HG02610 (cell line): ENCODE results near the gene FCHO1.
A peak's percentile ranks its signal among the peaks of the same experiment; 100 is the strongest.
"Not testable (repeated sequence)": the region's sequence is repeated elsewhere in the genome, so short reads cannot be mapped to it uniquely, and the experiment has no call there.

Experiments used
- ATAC-seq: cut with Tn5 transposase; IDR thresholded peaks from one replicate; pipeline ENCODE4 v1.9.1; 2021; ENCODE audit warnings: mild to moderate bottlenecking, moderate library complexity; ENCODE audit not compliant: unreplicated experiment

Gene FCHO1

DNA sequence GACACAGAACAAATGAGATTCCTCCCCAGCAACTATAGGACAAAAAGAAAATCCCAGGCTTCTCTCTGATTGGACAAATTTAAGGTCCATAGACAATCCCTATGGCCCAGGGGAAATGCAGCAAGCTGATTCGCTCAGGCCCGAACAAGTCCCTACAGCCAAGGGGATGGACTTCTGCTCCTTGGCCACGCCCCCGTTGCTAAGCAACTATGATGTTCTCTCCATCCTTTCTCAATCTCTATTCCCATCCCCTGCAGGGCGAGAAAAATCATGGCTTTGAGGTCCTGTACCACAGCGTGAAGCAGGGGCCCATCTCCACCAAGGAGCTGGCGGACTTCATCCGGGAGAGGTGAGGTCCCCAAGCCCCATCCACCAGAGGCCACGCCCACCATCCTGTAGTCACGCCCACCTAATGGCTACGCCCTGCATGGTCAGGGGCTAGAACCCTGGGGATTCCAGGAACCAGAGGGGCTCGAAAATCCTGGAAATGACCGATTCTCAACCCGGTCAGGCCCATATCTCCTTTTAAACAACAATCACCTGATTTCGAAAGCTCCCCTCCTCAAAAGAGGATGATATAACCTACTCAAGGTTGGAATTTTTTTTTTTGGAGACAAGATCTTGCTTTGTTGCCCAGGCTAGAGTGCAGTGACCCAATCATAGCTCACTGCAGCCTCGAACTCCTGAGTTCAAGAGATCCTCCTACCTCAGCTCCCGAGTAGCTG, 11.4 kb downstream of the FCHO1 start:
- no peak for ATAC-seq

DNA sequence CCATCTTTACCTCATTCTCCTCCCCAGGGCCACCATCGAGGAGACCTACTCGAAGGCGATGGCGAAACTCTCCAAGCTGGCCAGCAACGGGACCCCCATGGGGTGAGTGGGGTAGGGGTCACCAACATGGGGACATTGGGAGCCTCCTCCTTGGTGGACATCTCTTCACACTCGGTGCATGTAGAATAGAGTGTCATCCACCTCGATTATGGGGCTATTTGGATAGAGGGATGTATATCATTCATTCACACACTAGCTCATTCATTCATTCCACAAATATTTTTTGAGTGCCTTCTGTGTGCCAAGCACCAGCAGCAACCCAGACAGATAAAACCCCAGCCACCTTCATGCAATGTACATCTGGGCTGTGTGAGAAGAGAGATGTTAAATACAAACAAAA, 13.1 kb downstream of the FCHO1 start:
- no peak for ATAC-seq

DNA sequence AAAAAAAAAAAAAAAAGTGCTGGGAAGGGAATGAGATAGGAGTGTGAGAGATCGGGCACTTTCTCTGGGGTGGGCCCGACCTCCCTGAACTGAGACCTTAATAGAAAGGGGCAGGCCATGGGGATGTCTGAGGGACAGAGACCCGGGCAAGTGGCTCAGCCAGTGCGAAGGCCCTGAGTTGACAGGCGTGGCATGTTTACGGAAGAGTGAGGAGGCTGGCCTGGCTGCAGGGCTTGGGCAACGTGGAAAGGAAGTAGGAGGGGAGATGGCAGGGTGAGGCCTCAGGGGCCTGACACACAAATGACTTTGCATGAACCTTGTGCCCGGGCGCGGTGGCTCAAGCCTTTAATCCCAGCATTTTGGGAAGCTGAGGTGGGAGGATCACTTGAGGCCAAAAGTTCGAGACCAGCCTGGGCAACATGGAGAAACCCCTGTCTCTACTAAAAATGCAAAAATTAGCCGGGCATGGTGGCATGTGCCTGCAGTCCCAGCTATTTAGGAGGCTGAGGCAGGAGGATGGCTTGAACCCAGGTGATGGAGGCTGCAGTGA, 13.9 kb downstream of the FCHO1 start:
- ATAC-seq = no peak

DNA sequence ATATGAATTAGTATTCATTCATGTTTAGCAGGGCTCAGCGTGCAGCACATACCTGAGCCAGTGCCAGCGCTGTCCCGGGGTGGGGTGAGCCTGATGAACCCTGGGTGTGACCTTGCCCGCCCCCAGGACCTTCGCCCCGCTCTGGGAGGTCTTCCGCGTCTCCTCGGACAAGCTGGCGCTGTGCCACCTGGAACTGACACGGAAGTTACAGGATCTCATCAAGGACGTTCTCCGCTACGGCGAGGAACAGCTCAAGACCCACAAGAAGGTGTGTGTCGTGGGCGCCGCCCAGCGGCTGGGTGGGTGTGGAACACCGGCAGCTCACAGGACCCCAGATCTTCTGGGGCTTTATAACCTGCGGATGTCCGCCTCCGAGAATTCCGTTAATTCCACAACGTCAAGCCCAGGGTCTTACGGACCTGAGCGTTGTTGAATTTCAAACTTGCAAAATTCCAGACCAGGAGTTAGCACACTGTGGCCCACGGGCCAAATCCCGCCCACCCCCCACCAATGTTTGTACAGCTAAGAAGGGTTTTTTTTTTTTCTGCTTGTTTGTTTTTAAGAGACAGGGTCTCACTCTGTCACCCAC, 15.4 kb downstream of the FCHO1 start:
- no peak for ATAC-seq

DNA sequence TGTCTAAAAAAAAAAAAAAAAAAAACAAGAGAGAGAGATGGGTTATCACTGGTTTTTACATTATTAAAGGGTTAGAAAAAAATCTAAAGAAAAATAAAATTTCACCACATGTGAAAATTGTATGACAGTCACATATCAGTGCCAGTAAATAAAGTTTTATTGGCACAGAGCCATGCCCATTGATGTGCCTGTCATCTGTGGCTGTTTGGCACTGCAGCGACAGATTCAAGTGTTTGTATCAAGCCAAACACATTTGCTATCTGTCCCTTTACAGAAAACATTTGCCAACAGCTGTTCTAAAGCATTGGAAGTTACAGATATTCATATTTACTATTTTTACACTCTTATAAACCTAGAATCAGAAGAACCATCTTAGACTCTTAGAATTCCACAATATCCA, 16.3 kb downstream of the FCHO1 start:
- no peak for ATAC-seq

DNA sequence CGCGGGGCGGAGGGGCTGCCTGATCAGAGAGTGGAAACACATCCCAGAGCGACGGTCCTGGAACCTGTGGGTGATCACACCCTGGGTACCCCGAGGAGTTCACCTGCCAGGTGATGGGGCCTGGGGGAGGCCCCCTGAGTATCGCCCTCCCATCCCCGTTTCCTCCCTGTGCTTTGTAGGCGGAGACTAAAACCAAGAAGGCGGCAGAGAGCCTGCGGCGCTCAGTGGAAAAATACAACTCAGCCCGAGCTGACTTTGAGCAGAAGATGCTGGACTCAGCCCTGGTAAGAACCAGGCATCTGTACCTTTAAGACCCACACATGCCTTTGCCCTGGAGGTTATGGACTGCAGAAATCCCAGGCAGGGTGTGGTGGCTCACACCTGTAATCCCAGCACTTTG, 19.3 kb downstream of the FCHO1 start:
- ATAC-seq = no peak

DNA sequence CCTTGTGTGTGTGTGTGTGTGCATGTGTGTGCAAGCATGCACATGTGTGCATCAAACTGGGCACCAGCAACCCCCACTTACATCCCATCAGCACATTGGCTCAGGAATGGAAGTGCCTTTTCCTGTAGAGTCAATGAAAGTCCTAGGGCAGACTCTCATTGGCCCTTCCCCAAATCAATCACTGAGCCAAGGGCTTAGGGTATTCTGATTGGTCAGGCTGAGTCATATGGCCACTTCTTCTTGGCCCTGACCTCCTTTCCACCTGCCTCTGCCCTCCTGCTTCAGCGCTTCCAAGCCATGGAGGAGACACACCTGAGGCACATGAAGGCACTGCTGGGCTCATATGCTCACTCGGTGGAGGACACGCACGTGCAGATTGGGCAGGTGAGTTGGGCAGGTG, 20.9 kb downstream of the FCHO1 start:
- no peak for ATAC-seq

DNA sequence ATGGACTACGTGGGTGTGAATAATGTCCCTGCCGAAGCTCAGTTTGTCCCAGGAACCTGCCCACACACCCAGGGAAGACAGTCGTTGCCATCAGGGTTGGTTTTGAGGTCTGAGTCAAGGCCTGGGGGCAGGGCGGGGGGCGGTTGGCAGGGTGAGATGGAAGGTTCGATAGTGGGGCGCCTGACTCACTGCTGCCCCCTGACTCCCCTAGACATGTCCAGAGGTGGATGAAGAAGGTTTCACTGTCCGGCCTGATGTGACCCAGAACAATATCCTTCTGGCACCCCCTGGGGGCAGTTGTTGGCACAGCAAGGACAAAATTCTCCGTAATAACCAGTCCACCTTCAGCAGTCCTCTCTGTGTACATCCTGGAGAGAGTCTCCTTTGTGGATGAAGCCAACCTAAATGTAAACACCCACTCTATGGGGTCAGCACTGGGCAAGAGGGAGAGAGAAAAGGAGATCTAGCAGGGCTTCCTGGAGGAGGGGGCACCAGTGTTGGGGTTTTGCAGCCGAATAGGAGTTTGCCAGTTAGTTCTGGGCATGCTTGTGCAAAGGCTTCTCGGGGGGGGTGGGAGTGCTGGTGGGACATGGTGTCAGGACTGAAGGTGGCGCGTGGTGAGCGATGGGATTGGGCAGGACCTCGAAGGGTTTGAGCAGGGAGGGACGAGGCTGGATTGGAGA, 24.1 kb downstream of the FCHO1 start:
- ATAC-seq = no peak

DNA sequence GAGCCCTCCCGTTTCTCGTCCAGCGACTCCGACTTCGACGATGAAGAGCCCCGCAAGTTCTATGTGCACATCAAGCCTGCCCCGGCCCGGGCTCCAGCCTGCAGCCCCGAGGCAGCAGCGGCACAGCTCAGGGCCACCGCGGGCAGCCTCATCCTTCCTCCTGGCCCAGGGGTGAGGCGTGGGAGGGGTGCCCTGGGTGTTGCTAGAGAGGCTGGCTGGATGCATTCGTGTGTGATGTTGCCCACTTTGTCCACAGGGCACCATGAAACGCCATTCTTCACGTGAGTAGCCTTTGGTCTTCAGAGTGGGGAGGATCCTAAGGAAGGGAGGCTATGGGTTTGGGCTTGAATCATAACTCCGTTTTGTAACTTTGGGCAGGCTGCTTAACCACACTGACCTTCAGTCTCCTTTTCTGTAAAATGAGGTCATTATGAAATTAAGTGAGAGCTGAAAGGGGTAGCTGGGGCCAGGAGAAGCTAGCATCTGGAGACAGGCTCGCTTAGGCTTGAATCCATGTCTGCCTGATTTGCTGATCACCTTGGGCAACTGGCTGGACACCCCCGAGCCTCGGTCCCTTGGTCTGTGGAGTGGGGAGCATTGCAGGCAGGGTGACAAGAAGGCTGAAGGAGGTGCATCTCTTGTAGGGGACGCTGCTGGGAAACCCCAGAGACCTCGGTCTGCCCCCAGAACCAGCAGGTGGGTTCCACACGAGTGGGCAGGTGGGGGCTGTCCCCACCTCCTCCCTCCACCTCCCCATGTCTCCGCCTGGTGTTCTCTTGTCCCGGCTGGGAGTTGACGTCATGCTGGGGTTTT, 24.9 kb downstream of the FCHO1 start:
- ATAC-seq = peak; percentile 78

DNA sequence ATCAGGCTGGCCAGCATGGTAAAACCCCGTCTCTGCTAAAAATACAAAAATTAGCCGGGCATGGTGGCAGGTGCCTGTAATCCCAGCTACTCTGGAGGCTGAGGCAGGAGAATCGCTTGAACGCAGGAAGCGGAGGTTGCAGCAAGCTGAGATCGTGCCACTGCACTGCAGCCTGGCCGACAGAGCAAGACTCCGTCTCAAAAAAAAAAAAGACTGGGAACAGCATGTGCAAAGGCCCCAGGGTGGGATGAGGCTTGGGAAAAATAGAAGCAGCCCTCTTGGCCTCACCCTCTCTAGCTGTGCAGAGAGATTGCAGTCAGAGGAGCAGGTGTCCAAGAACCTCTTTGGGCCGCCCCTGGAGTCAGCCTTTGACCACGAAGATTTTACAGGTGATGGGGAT, 26.6 kb downstream of the FCHO1 start:
- ATAC-seq = not testable (repeated sequence)

DNA sequence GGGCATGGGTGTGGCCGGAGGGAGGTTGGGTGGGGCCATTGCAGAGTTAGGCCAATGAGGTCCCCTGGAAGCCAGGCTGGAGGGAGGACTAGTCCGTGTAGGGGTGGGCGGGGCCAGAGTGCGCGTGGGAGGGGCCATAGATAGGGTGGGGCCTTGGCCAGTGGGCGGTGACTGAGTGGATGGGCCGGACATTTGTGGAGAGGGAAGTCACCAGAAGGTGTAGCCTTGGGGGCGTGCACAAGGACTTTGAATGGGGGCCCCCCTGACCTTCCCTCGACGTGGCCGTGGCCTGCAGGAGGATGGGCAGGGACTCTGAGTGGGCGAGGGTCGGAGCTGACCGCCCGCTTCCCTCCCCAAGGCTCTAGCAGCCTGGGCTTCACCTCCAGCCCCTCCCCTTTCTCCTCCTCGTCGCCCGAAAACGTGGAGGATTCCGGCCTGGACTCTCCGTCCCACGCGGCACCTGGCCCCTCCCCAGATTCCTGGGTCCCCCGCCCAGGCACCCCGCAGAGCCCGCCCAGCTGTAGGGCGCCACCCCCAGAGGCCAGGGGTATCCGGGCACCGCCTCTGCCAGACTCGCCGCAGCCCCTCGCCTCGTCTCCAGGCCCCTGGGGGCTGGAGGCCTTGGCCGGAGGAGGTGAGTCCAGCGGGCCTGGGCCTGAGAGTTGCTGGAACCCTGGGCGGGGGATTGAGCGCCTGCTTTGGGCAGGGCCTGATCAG, 27.1 kb downstream of the FCHO1 start:
- no peak for ATAC-seq

DNA sequence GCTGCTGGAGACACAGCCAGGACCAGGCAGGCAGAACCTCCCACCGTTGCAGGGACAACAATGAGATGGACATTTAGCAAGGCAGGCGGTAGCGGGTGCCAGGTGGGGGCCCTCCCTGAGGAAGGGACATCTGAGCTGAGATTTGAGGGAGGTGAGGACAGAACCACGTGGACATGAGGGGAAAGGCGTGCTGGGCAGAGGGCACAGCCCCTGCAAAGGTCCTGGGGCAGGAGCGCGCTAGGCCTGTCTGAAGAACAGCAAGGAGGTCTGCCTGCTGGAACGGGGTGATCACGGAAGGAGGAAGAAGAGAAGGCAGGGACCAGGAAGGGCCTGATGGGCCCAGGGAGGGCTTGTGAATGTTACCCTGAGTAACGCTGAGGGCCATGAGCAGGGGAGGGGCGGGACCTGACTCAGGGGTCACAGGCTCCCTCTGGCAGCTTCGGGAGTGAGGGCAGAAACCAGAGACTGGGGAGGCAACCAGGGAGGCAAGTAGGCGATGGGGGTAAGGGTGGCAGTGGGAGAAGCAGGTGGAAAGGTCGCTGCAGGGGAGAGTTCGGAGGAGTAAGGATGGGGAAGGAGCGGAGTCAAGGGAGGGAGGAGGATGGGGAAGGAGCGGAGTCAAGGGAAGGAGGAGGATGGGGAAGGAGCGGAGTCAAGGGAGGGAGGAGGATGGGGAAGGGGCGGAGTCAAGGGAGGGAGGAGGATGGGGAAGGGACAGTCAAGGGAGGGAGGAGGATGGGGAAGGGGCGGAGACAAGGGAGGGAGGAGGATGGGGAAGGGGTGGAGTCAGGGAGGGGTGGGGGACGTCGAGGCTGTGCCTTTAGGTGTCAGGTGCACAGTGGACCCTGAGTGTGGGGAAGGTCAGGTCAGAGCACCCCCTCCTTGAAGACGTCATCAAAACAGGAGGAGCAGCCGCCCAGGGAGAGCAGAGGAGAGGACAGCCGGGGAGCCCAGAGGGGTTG, 28.0 kb downstream of the FCHO1 start:
- no peak for ATAC-seq

DNA sequence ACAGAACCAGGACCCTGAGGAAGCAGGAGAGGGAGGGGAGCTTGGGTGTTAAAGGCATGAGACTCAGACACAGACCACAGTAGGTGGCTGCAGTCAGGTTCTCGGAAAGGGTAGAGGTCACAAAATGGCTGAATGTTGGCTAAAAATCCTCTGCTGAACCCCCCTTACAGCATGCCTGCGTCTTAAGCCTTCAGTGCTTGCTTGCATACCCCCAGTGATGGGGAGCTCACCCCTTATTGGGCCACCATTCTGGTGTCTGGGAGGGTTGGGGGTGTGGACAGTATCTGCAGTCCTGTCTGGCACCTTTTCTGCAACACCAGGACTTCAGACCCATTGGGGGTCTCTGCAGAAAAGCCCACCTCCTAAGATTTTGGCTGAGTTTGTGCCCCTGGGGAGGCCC, 29.5 kb downstream of the FCHO1 start:
- no peak for ATAC-seq

DNA sequence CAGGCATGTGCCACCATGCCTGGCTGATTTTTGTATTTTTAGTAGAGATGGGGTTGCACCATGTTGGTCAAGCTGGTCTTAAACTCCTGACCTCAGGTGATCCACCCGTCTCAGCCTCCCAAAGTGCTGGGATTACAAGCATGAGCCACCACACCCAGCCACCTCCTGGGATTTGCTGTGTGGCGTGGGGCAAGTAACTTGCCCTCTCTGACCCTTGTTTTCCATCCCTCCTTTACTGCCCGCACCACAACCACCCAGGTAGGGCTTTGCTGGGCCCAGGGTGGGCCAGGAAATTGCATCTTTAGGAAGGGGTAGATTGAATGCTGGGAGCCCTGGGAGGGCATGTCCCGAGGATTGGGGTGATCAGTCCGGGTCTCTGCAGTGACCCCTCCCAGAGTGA, 32.4 kb downstream of the FCHO1 start:
- ATAC-seq = not testable (repeated sequence)

DNA sequence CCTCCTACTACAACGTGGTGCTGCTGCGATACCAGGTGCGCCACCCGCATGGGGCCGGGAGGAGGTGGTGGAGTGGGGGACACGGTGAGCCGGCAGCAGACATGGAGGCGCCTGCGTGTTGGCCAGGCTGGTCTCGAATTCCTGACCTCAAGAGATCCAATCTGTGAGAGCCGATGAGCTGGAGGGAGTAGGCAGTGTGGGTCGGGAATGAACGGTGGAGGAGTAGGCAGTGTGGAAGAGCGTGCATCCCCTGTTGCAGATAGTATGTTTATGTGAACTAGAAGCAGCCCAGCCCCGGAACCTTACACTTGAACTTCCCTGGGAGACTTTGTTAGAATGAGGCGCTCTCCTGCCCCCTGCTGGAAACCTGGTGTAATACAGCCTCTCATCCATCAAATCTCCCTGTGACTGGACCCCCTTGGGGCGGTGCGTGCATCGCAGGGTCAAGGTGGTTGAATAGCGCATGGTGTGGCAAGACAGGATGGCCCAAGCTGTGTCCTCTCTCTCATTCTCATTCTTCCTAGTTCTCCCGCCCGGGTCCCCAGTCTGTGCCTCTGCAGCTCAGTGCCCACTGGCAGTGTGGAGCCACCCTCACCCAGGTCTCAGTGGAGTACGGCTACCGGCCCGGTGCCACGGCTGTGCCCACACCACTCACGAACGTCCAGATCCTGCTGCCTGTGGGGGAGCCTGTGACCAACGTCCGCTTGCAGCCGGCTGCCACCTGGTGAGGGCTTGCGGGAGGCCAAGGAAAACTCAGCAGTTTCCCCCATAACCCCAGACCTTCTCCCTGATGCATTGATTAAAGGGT, 33.1 kb downstream of the FCHO1 start:
- ATAC-seq = no peak

DNA sequence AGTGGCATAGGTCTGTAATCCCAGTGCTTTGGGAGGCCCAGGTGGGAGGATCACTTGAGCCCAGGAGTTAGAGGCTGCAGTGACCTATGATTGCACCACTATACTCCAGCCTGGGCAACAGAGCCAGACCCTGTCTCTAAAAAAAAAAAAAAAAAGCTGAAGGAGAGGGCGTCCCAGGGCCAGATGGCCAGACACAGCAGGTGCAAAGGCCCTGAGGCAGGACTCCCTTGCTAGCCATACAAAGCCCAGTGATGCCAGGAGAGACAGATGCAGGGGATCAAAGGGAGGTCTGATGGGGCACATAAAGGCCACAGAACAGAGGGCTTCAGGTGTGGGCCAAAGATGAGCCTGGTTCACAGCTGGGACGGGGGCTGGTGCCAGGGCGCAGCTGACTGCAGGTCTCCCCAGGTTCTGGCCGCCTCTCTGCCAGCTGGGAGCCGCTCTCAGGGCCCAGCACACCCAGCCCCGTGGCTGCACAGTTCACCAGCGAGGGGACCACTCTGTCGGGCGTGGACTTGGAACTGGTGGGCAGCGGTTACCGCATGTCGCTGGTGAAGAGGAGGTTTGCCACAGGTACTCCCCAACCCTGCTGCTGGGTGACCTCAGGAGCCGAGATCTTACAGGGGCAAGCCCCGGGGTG, 36.1 kb downstream of the FCHO1 start:
- no peak for ATAC-seq

DNA sequence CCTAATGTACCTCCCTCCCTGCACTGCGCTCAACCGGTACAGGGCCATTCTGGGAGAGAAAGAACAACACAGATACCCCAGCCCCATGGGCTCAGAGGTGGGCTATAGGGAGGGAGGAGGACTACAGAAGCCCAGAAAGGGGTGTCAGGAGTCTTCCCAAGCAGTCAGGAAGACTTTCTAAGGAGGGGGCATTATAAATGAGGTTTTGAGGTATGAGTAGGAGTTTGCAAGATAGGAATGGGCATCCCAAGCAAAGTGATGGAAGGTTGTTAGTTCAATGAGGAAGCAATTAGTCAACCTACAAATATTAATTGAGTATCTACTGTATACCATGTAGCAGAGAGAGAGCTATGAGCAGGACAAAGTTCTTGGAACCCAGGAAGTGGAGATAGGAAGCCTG, 37.4 kb downstream of the FCHO1 start:
- ATAC-seq = no peak
